Kidney epithelial cell (primary cell): ENCODE data around the gene TMEM255B. TPM values are rescaled to one million over a fixed set of nuclear protein-coding genes. Genes with fewer than 3 reads are reported as not detected.

ENCODE experiments used
- DNase-seq: peaks from one replicate; pipeline ENCODE4 v3.0.0-alpha.2; 2010; ENCODE audit warnings: low read depth
- H3K27me3 ChIP-seq: 2 replicates; pipeline ENCODE4 v1.6.0; 2011; ENCODE audit warnings: low read length; ENCODE audit not compliant: control insufficient read depth, insufficient read depth
- H3K36me3 ChIP-seq: 2 replicates; pipeline ENCODE4 v1.5.1; 2011; ENCODE audit warnings: low read length; ENCODE audit not compliant: control insufficient read depth, insufficient read depth
- H3K4me3 ChIP-seq: 2 replicates; pipeline ENCODE4 v1.5.1; 2011; ENCODE audit warnings: low read depth, mild to moderate bottlenecking, control low read depth, low read length
- CTCF ChIP-seq: IDR thresholded peaks from 2 replicates; pipeline ENCODE4 v1.5.1; 2011; ENCODE audit warnings: mild to moderate bottlenecking, moderate library complexity, low read length, control low read depth, inconsistent platforms; ENCODE audit not compliant: insufficient read depth, poor library complexity, severe bottlenecking
- total RNA-seq: library from RNA; depleted of rRNA; stranded (reverse); fragments of >200 nt; gene quantifications from 2 replicates; pipeline ENCODE4 v1.2.3, GENCODE V29; 2015

TMEM255B gene
- total RNA-seq, 1 donor from 2014 or later = 11.4 TPM

GRCh38 chr13:113735194-113735593 is 23.8 kb upstream of the TMEM255B start:
- peaks cover 13% of the 10 kb centered on the region for H3K27me3 ChIP-seq
- no peak overlapping the region for H3K4me3 ChIP-seq
- H3K36me3 ChIP-seq = no peaks in the 10 kb centered on the region
- TF ChIP-seq CTCF = no peak
- DNase-seq = no peak

- no peak for TF ChIP-seq CTCF
- Histone ChIP-seq H3K36me3 (no peaks in the 10 kb centered on the region), H3K27me3 (peaks cover 7% of the 10 kb centered on the region), H3K4me3 (no peak overlapping the region)
- no peak for DNase-seq
Measured at GRCh38 chr13:113735750-113736149, 23.3 kb upstream of the TMEM255B start.

- no peak for DNase-seq
- TF ChIP-seq CTCF = no peak
- H3K27me3 ChIP-seq = peaks cover 3% of the 10 kb centered on the region
- no peak overlapping the region for H3K4me3 ChIP-seq
- H3K36me3 ChIP-seq = no peaks in the 10 kb centered on the region
Measured at GRCh38 chr13:113736258-113736731, 22.7 kb upstream of the TMEM255B start.

DNA sequence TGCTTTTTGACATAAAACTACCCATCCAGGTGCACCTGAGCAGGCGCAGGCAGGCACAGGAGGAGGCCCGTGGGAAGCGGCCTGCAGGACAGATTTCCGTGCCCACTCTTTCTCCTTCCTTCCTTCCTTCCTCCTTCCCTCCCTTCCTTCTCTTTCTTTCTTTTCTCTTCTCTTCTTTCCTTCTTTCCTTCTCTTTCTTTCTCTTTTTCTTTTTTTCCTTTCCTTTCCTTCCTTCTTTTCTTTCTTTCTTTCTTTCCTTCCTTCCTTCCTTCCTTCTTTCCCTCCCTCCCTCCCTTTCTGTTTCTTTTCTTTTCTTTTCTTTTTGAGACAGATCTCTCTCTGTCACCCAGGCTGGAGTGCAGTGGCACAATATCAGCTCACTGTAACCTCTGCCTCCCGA is 21.2 kb upstream of the TMEM255B start:
- no peak for TF ChIP-seq CTCF
- Histone ChIP-seq H3K36me3 (no peaks in the 10 kb centered on the region), H3K27me3 (no peaks in the 10 kb centered on the region), H3K4me3 (no peak overlapping the region)
- no peak for DNase-seq

- H3K36me3 ChIP-seq = no peaks in the 10 kb centered on the region
- TF ChIP-seq CTCF = no peak
- DNase-seq = no peak
- H3K4me3 ChIP-seq = no peak overlapping the region
- no peaks in the 10 kb centered on the region for H3K27me3 ChIP-seq
Measured at GRCh38 chr13:113739527-113740285, 19.3 kb upstream of the TMEM255B start.

DNA sequence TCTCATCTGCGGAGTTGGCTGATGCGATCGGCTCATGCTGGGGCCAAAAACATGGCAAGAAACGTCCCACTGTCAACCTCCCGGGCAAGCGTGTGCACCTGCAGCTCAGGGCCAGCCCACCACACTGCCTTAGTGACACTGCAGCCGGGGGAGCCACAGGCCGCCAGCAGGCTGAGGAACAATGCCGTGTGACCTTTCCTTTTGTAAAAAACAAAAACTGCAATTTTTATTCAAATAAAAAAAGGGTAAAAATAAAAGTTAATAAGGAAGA is 18.8 kb upstream of the TMEM255B start:
- TF ChIP-seq CTCF = no peak
- H3K36me3 ChIP-seq = no peaks in the 10 kb centered on the region
- H3K4me3 ChIP-seq = no peak overlapping the region
- H3K27me3 ChIP-seq = no peaks in the 10 kb centered on the region
- DNase-seq = no peak
